Effector memory CD4-positive, alpha-beta T cell (primary cell): ENCODE measurements around the gene IFIT2.

Source experiments
- DNase-seq, 3 donors: peaks; one replicate each; pipeline ENCODE4 v3.0.0-alpha.2; 2020
- H3K27ac ChIP-seq: 2 replicates; pipeline ENCODE4 v1.7.0; 2013; ENCODE audit warnings: mild to moderate bottlenecking, low read length, moderate library complexity; ENCODE audit not compliant: insufficient read depth, poor library complexity, severe bottlenecking
- H3K27me3 ChIP-seq: replicated peaks from 2 replicates; pipeline ENCODE4 v1.7.0; 2013; ENCODE audit warnings: mild to moderate bottlenecking, low read length; ENCODE audit not compliant: insufficient read depth, control insufficient read depth, poor library complexity, severe bottlenecking
- H3K36me3 ChIP-seq: 2 replicates; pipeline ENCODE4 v1.7.0; 2013; ENCODE audit warnings: mild to moderate bottlenecking, low read length, moderate library complexity; ENCODE audit not compliant: control insufficient read depth, insufficient read depth
- H3K4me1 ChIP-seq: 2 replicates; pipeline ENCODE4 v1.7.0; 2013; ENCODE audit warnings: low read length, mild to moderate bottlenecking; ENCODE audit not compliant: control insufficient read depth, insufficient read depth, poor library complexity, severe bottlenecking
- H3K4me3 ChIP-seq: 2 replicates; pipeline ENCODE4 v1.7.0; 2013; ENCODE audit warnings: low read length, low read depth, mild to moderate bottlenecking; ENCODE audit not compliant: insufficient read depth, poor library complexity, severe bottlenecking
- H3K9me3 ChIP-seq: 2 replicates; pipeline ENCODE4 v1.7.0; 2013; ENCODE audit warnings: mild to moderate bottlenecking, low read length, moderate library complexity; ENCODE audit not compliant: control insufficient read depth

Gene IFIT2

DNA sequence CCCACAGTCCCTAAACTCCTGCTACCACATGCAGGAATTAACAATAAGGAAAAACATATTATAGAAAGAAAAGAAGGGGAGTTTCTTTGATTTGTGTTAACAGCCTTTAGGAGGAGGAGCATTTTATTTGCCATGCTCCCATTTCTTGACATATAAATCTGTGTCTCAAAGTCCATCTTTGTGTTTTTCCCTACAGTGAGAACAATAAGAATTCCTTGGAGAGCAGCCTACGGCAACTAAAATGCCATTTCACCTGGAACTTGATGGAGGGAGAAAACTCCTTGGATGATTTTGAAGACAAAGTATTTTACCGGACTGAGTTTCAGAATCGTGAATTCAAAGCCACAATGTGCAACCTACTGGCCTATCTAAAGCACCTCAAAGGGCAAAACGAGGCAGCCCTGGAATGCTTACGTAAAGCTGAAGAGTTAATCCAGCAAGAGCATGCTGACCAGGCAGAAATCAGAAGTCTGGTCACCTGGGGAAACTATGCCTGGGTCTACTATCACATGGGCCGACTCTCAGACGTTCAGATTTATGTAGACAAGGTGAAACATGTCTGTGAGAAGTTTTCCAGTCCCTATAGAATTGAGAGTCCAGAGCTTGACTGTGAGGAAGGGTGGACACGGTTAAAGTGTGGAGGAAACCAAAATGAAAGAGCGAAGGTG, 4.1 kb downstream of the IFIT2 start:
- DNase-seq, result no peak

DNA sequence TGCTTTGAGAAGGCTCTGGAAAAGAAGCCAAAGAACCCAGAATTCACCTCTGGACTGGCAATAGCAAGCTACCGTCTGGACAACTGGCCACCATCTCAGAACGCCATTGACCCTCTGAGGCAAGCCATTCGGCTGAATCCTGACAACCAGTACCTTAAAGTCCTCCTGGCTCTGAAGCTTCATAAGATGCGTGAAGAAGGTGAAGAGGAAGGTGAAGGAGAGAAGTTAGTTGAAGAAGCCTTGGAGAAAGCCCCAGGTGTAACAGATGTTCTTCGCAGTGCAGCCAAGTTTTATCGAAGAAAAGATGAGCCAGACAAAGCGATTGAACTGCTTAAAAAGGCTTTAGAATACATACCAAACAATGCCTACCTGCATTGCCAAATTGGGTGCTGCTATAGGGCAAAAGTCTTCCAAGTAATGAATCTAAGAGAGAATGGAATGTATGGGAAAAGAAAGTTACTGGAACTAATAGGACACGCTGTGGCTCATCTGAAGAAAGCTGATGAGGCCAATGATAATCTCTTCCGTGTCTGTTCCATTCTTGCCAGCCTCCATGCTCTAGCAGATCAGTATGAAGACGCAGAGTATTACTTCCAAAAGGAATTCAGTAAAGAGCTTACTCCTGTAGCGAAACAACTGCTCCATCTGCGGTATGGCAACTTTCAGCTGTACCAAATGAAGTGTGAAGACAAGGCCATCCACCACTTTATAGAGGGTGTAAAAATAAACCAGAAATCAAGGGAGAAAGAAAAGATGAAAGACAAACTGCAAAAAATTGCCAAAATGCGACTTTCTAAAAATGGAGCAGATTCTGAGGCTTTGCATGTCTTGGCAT, 4.8 kb downstream of the IFIT2 start:
- no peak overlapping the region for H3K4me3 ChIP-seq
- no peaks in the 10 kb centered on the region for H3K9me3 ChIP-seq
- peaks cover 12% of the 10 kb centered on the region for H3K4me1 ChIP-seq
- no peak overlapping the region for H3K27ac ChIP-seq
- no peaks in the 10 kb centered on the region for H3K27me3 ChIP-seq
- no peak for DNase-seq
- H3K36me3 ChIP-seq, result peaks cover 22% of the 10 kb centered on the region

More for the DNA sequence above, 4.1 kb downstream of the IFIT2 start:
- no peaks in the 10 kb centered on the region for H3K27me3 ChIP-seq
- H3K4me3 ChIP-seq, result no peak overlapping the region
- H3K27ac ChIP-seq, result no peak overlapping the region
- no peaks in the 10 kb centered on the region for H3K9me3 ChIP-seq
- H3K4me1 ChIP-seq, result peaks cover 12% of the 10 kb centered on the region
- peaks cover 22% of the 10 kb centered on the region for H3K36me3 ChIP-seq

DNA sequence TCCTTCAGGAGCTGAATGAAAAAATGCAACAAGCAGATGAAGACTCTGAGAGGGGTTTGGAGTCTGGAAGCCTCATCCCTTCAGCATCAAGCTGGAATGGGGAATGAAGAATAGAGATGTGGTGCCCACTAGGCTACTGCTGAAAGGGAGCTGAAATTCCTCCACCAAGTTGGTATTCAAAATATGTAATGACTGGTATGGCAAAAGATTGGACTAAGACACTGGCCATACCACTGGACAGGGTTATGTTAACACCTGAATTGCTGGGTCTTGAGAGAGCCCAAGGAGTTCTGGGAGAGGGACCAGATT, 5.4 kb downstream of the IFIT2 start:
- Histone ChIP-seq H3K4me3 (no peak overlapping the region), H3K27me3 (no peaks in the 10 kb centered on the region), H3K27ac (no peak overlapping the region), H3K4me1 (peaks cover 12% of the 10 kb centered on the region), H3K36me3 (peaks cover 22% of the 10 kb centered on the region), H3K9me3 (no peaks in the 10 kb centered on the region)
- DNase-seq, result no peak

DNA sequence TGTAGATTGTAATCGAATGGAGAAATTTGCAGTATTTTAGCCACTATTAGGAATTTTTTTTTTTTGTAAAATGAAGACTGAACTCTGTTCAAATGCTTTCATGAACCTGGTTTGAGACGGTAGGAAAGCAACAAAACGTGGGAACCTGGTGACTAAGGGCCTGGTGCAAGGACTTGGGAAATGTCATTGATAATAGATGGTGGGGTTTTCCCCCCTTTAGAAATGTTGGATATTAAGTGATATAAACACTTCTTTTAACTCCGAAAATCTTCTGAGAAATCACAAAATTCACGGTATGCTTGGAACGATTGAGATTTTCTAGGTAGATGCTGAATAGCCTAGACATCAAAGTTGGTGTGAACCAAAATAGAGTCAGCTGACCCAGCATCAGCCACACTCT, 6.4 kb downstream of the IFIT2 start:
- Histone ChIP-seq H3K27me3 (no peaks in the 10 kb centered on the region), H3K4me1 (peaks cover 8% of the 10 kb centered on the region), H3K36me3 (peaks cover 22% of the 10 kb centered on the region), H3K27ac (no peak overlapping the region), H3K9me3 (no peaks in the 10 kb centered on the region), H3K4me3 (no peak overlapping the region)
- DNase-seq, result no peak

DNA sequence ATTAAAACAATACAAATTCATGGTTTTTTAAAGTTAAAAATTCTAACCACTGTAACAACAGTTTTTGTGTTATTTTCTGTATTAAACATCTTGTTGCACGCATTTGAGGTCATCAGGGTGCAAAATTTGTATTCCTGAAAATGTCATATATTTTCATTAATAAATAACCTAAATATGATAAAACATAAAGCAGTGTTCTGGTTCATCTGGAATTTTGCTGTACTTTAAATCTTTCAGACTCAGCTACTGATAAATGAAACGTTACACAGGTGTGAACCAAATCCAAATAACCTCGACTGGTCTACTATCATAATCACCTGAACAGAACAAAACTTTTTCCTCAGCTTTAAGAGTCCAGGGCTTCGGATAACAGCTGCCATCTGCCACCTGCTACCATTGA, 6.9 kb downstream of the IFIT2 start:
- no peak overlapping the region for H3K27ac ChIP-seq
- no peaks in the 10 kb centered on the region for H3K9me3 ChIP-seq
- H3K4me1 ChIP-seq, result peaks cover 4% of the 10 kb centered on the region
- no peak for DNase-seq
- no peaks in the 10 kb centered on the region for H3K27me3 ChIP-seq
- no peak overlapping the region for H3K4me3 ChIP-seq
- H3K36me3 ChIP-seq, result peaks cover 22% of the 10 kb centered on the region

DNA sequence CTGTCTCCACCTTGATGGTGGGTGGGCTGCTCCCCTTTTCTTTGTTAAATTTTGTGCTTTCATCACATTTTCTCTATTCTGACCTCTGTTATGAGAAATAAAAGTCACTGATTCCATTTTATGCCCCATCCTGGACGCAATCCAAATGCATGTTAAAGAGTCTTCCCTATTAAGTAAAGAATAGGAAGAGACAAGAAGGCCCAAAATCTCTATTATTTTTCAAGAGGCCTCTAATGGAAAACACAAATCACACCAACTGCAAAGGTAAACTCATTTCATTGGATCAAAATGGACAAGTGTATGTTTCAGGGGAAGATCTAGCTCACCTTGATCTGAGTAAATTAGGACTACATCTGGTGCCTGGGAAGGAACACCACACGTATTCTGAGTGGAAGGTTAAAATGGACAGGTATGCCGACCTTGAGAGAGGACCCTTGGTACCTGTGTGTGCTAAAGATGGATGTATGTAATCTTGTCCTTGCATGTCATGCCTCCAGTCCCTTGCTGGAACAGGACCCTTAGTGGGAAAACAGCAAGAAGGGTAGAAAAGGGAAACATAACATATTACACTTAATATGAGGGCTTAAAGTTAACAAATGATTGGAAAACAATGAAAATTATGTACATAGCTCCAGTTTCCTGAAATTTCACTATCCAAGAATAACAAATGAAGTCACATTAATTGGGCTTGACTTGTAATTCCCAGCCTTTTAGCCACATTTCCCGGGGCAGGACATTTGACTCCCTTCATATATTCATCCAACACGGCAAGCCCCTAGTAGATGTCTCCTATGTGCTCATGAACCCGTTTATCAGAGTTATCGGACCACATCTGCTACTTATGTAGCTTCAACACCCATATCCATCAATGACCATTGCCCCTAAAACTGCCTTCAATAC, 7.6 kb downstream of the IFIT2 start:
- H3K36me3 ChIP-seq, result peaks cover 22% of the 10 kb centered on the region
- no peak for DNase-seq
- H3K4me3 ChIP-seq, result no peak overlapping the region
- no peak overlapping the region for H3K27ac ChIP-seq
- no peaks in the 10 kb centered on the region for H3K27me3 ChIP-seq
- H3K4me1 ChIP-seq, result no peaks in the 10 kb centered on the region
- H3K9me3 ChIP-seq, result no peaks in the 10 kb centered on the region

DNA sequence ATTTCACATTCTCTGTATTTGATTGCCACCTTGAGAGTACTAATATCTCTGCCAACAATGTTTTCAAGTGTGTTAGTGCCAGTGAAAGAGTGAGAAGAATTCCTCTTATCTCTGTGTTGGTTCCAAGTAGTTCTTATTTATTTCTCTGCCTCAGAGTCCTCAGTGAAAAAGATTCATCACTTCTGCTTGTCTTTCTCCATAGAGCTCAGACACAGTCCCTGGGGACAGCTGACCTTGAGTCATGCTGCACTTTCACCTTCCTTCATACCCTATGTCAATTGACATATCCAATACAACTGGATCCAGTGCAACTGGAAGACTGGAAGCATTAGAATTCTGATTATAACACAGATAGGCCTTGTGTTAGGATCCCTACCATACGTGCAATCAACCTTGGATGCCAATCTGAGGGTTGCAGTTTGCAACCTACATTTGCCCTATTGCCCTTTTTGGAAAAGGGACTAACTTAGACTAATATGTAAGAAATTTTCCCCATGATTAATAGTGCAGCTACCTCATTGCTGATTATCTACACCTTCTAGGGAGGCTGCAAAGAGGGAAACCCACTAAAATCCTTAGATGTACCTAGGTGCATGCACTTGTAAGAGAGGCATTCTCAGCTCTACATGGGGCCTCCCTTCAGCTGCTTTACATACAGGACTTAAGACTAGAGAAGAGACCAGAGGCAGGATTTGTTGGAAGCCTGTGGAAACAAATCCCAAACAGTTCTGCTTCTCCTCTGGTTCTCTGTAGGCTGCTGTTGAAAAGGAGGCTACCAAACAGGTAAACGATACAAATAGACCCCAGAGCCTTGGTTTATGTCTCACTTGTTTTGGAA, 8.4 kb downstream of the IFIT2 start:
- Histone ChIP-seq H3K27ac (no peak overlapping the region), H3K9me3 (no peaks in the 10 kb centered on the region), H3K4me3 (no peak overlapping the region), H3K4me1 (no peaks in the 10 kb centered on the region), H3K36me3 (peaks cover 22% of the 10 kb centered on the region), H3K27me3 (no peaks in the 10 kb centered on the region)
- DNase-seq, result no peak

DNA sequence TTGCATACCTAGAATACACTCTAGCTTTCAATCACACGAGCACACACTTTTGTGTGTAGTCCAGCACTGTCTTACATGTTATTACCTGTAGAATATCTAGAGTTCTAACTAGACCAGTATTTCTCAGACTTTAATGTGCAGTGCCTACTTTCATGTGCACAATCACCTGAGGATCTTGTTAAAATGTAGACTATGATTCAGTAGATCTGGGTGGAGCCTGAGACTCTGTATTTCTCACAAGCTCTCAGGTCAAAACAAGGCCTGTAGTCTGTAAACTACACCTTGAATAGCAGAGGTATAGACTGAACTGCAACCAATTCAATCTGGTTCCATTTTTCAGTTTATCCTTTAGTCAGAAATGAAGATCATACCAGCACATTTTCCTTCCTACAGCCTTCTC, 11.1 kb downstream of the IFIT2 start:
- DNase-seq, result no peak
- Histone ChIP-seq H3K4me1 (no peaks in the 10 kb centered on the region), H3K36me3 (no peaks in the 10 kb centered on the region), H3K9me3 (no peaks in the 10 kb centered on the region), H3K4me3 (no peak overlapping the region), H3K27ac (no peak overlapping the region), H3K27me3 (no peaks in the 10 kb centered on the region)

DNA sequence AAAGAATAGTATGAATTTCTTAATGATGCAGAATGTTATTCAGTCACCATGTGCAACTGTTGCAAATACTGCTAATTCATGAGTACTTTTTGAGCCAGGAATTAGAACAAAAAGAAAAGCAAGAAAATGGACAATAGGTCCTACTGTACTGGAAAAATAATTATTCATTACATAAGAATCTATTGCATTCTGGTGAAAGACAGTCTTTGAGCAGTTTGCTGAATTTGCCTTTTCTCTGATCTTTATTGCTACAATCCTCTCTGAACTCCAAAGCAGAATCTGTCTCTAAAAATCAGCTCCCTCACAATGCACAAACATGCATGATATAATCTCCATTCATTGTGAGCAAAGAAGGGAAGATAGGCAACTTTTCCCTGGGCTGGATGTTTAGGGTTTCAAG, 12.8 kb downstream of the IFIT2 start:
- Histone ChIP-seq H3K27me3 (no peaks in the 10 kb centered on the region), H3K27ac (no peak overlapping the region), H3K4me3 (no peak overlapping the region), H3K4me1 (no peaks in the 10 kb centered on the region), H3K9me3 (no peaks in the 10 kb centered on the region), H3K36me3 (no peaks in the 10 kb centered on the region)
- no peak for DNase-seq
